ENCODE results near the gene DNAH17. TPM values are rescaled to one million over a fixed set of nuclear protein-coding genes. Genes with fewer than 3 reads are reported as not detected.

The DNAH17 gene
- total and polyA plus RNA-seq, 2 of the 13 experiments (the other 11 are each of a cell fraction or from before 2014, with no cell fraction given), result 0.86 to 1.6 TPM

- TF ChIP-seq KDM2A (CRISPR knock-in tag; IDR thresholded peaks at IDR 0.05; ENCODE audit: borderline replicate concordance, low read depth), result peak; percentile 51; the same call in 1 of the 2 replicates
- TF ChIP-seq ADNP (CRISPR knock-in tag; IDR thresholded peaks at IDR 0.05), result no peak
- peak; percentile 93 for TF ChIP-seq FOSL2 (CRISPR knock-in tag; IDR thresholded peaks at IDR 0.05)
- peak; percentile 38; the same call in 1 of the 2 replicates for TF ChIP-seq PATZ1 (CRISPR knock-in tag; IDR thresholded peaks at IDR 0.05)
- TF ChIP-seq CEBPZ (IDR thresholded peaks at IDR 0.05; ENCODE audit: low read length), result no peak
- peak; percentile 17; the same call in 1 of the 2 replicates for TF ChIP-seq MNT (IDR thresholded peaks at IDR 0.05)
- TF ChIP-seq BRCA1 (CRISPR knock-in tag; IDR thresholded peaks at IDR 0.05), result no peak
- 0 out of 2 replicates have a peak, but pooled peaks have one; percentile 38 for TF ChIP-seq FOXO1 (CRISPR knock-in tag; IDR thresholded peaks at IDR 0.05)
- no peak for TF ChIP-seq TMF1 (CRISPR knock-in tag; IDR thresholded peaks at IDR 0.05; ENCODE audit: low read depth)
- 0 out of 2 replicates have a peak, but pooled peaks have one; percentile 38 for TF ChIP-seq NFE2L2 (IDR thresholded peaks at IDR 0.05; ENCODE audit: low read length)
- TF ChIP-seq CREB3 (CRISPR knock-in tag; IDR thresholded peaks at IDR 0.05), result no peak
- TF ChIP-seq MIER2 (CRISPR knock-in tag; IDR thresholded peaks at IDR 0.05), result peak; percentile 40; the same call in 1 of the 2 replicates
- TF ChIP-seq KAT7 (CRISPR knock-in tag; IDR thresholded peaks at IDR 0.05; ENCODE audit: borderline replicate concordance), result no peak
- TF ChIP-seq PAWR (CRISPR knock-in tag; IDR thresholded peaks at IDR 0.05; ENCODE audit: borderline replicate concordance), result no peak
- TF ChIP-seq ZNF468 (CRISPR knock-in tag; IDR thresholded peaks at IDR 0.05), result no peak
- no peak for TF ChIP-seq TEAD2 (CRISPR knock-in tag; IDR thresholded peaks at IDR 0.05)
- peak; percentile 24; the same call in 1 of the 2 replicates for TF ChIP-seq ZBTB33 (CRISPR knock-in tag; IDR thresholded peaks at IDR 0.05)
- no peak for TF ChIP-seq ZNF10 (CRISPR knock-in tag; IDR thresholded peaks at IDR 0.05; ENCODE audit: borderline replicate concordance, low read depth)
Measured at GRCh38 chr17:78375401-78376151, 201.6 kb downstream of the DNAH17 start (continued).

All from HepG2 (cell line).